CD4-positive, CD25-positive, alpha-beta regulatory T cell (primary cell): ENCODE results near the gene CMTM7. TPM values are rescaled to one million over a fixed set of nuclear protein-coding genes. Genes with fewer than 3 reads are reported as not detected.

Experiments used
- ATAC-seq, 2 donors: fragments of 150-1000 bp; cut with Tn5 transposase; one replicate each; pipeline ENCODE4 v1.10.0; 2021; ENCODE audit warnings: low read depth in 2 of 2, moderate number of reproducible peaks in 2 of 2, moderate library complexity in 1 of 2
- DNase-seq, 3 donors: peaks; one replicate each; pipeline versions ENCODE4 v3.0.0 to v3.0.0-alpha.2; 2012 to 2022; ENCODE audit warnings: mixed read lengths in 1 of 3
- H3K27ac ChIP-seq: one replicate; pipeline ENCODE4 v1.7.0; 2013; ENCODE audit warnings: mild to moderate bottlenecking, low read length; ENCODE audit not compliant: insufficient read depth, poor library complexity, severe bottlenecking
- H3K27me3 ChIP-seq: one replicate; pipeline ENCODE4 v1.7.0; 2013; ENCODE audit warnings: low read length; ENCODE audit not compliant: control insufficient read depth, insufficient read depth
- H3K36me3 ChIP-seq: one replicate; pipeline ENCODE4 v1.7.0; 2013; ENCODE audit warnings: mild to moderate bottlenecking, low read length, moderate library complexity; ENCODE audit not compliant: control insufficient read depth, insufficient read depth
- H3K4me1 ChIP-seq: 2 replicates; pipeline ENCODE4 v1.7.0; 2013; ENCODE audit warnings: mild to moderate bottlenecking, low read length; ENCODE audit not compliant: insufficient read depth, control insufficient read depth, poor library complexity, severe bottlenecking
- H3K4me3 ChIP-seq: one replicate; pipeline ENCODE4 v1.7.0; 2013; ENCODE audit warnings: low read depth, mild to moderate bottlenecking, low read length, moderate library complexity
- H3K9me3 ChIP-seq, 2 experiments: 1 replicate in 1 of 2; 2 replicates in 1 of 2; pipeline ENCODE4 v1.7.0; 2013; ENCODE audit warnings: low read length in 2 of 2, mild to moderate bottlenecking in 1 of 2, moderate library complexity in 1 of 2; ENCODE audit not compliant: control insufficient read depth in 2 of 2
- H3K27ac Mint-ChIP-seq, 3 donors: one replicate each; pipeline ENCODE4 v1.8.0; 2020 to 2022; ENCODE audit warnings: mild to moderate bottlenecking in 3 of 3, mixed read lengths in 3 of 3, moderate library complexity in 2 of 3
- H3K27me3 Mint-ChIP-seq: one replicate; pipeline ENCODE4 v1.8.0; 2022; ENCODE audit warnings: mild to moderate bottlenecking, mixed read lengths
- H3K36me3 Mint-ChIP-seq: one replicate; pipeline ENCODE4 v1.8.0; 2020; ENCODE audit warnings: mixed read lengths
- H3K4me1 Mint-ChIP-seq, 4 donors: one replicate each; pipeline ENCODE4 v1.8.0; 2020 to 2022; ENCODE audit warnings: mixed read lengths in 4 of 4, mild to moderate bottlenecking in 1 of 4
- H3K4me3 Mint-ChIP-seq, 4 donors: one replicate each; pipeline ENCODE4 v1.8.0; 2020 to 2022; ENCODE audit warnings: mild to moderate bottlenecking in 4 of 4, mixed read lengths in 4 of 4, moderate library complexity in 3 of 4
- H3K9me3 Mint-ChIP-seq, 7 donors: one replicate each; pipeline ENCODE4 v1.8.0; 2020 to 2022; ENCODE audit warnings: mixed read lengths in 7 of 7, mild to moderate bottlenecking in 3 of 7, moderate library complexity in 2 of 7
- polyA plus RNA-seq, 4 donors: library from polyadenylated mRNA; unstranded; fragments of 300-500 nt; fragmentation: Illumina TruSeq; gene quantifications; one replicate each; pipeline ENCODE4 v1.2.3, GENCODE V29; 2021
- total RNA-seq: library from RNA; stranded (reverse); gene quantifications from one replicate; pipeline ENCODE4 v1.2.3, GENCODE V29; 2022

The CMTM7 gene
- total and polyA plus RNA-seq, 5 donors from 2014 or later: 77.3 to 231 (median 144) TPM

DNA sequence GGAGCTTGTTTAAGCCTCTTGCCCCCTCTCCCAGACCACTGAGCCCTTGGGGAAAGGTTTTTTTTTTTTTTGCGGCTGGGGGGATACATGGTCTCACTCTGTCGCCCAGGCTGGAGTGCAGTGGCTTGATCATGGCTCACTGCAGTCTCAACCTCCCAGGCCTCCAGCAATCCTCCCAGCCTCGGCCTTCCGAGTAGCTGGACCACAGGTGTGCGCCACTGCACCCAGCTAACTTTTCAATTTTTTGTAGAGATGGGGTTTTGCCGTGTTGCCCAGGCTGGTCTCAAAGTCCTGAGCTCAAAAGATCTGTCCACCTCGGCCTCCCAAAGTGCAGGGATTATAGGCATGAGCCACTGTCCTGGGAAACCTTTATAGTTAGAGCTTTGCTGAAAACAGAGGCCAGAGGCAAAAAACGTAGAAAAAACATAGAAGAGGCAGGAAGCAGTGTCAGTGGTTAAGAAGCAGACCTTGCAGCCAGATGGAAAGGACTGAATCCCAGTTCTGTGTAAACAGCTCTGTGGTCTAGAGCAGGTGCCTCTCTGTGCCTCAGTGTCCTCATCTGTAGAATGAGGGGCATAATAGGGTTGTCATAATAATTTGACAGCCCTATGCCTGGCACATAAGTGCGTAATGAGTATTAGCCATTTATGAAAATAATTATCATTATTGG, 33.1 kb downstream of the CMTM7 start:
- no peak for ATAC-seq
- Mint-ChIP-seq H3K27me3 (no peaks in the 10 kb centered on the region), H3K9me3 (no peaks in the 10 kb centered on the region), H3K4me3 (peak overlapping the region; percentile 66 to 90 (median 78)), H3K27ac (peak overlapping the region; percentile 95 to 99 (median 97)), H3K4me1 (peaks cover 20 to 96% (median 79%) of the 10 kb centered on the region in 4 donors), H3K36me3 (peaks cover 5% of the 10 kb centered on the region)
- DNase-seq: peak in 1 of 3 donors; percentile 37
- H3K4me1 ChIP-seq: peaks cover 95% of the 10 kb centered on the region
- peak overlapping the region; percentile 71 for H3K4me3 ChIP-seq
- H3K27ac ChIP-seq: peak overlapping the region; percentile 84
- H3K9me3 ChIP-seq: no peaks in the 10 kb centered on the region
- no peaks in the 10 kb centered on the region for H3K36me3 ChIP-seq
- no peaks in the 10 kb centered on the region for H3K27me3 ChIP-seq

DNA sequence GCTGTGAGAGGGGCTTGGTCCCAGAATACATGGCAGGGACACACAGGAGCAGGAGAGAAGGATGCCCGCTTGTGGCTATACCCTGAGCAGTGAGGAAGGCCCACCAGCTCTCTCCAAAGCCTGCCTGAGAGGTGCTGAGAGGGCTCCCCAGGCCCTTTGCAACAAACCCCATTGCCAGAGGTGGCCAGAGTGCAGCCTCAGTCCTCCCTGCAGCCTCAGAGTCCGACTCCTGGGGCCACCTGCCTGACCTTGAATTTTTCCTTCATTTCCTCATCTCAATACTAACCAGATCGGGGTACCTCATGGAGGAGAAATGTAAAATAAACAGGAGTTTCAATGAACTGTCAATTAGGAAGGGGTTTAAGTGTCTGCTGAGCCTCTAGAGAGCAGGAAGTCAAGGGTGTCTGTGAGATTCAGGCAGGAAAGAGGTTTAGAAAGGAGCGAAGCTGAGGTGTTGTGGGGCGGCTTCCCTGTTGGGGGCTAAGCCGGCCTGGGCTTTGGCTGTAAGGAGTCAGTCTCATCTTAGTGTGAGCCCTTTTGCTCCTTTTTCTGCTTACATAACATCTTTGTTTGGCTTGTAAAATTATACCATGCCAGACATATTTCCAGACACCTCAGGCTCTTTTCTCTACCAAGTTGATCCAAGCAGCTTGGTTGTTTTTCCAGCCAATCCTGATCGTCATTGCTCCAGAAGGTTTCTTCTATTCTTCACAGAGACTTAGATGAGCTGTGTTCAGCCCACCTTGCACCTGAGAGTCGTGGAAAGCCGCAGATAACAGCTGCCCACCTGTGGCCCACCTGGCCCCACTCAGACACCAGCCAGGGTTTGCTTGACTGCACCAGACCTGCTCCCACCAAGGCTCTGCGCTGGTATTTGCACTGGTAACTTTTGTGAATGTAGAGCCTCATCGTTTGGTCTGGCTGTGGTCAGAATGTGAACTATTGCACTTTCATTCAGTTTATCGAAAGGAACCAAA, 36.7 kb downstream of the CMTM7 start:
- H3K27me3 ChIP-seq: no peaks in the 10 kb centered on the region
- ATAC-seq (peak; percentile 52 to 54), DNase-seq (peak in 2 of 3 donors; percentile 49 to 77)
- peak overlapping the region; percentile 75 for H3K4me3 ChIP-seq
- H3K36me3 ChIP-seq: no peaks in the 10 kb centered on the region
- peak overlapping the region; percentile 93 for H3K27ac ChIP-seq
- Mint-ChIP-seq H3K27me3 (no peaks in the 10 kb centered on the region), H3K36me3 (no peaks in the 10 kb centered on the region), H3K4me3 (peak overlapping the region; percentile 82 to 92 (median 82)), H3K27ac (peak overlapping the region; percentile 95 to 98 (median 98)), H3K9me3 (peaks cover 0 to 2% (median 0%) of the 10 kb centered on the region in 7 donors), H3K4me1 (peaks cover 28 to 96% (median 82%) of the 10 kb centered on the region in 4 donors)
- H3K4me1 ChIP-seq: peaks cover 95% of the 10 kb centered on the region
- H3K9me3 ChIP-seq: no peaks in the 10 kb centered on the region

GRCh38 chr3:32430900-32431299, 39.2 kb downstream of the CMTM7 start:
- DNase-seq (peak in 1 of 3 donors; percentile 30), ATAC-seq (no peak)
- H3K4me1 Mint-ChIP-seq: peaks cover 30 to 92% (median 73%) of the 10 kb centered on the region in 4 donors
- H3K9me3 ChIP-seq: no peaks in the 10 kb centered on the region
- H3K36me3 Mint-ChIP-seq: no peaks in the 10 kb centered on the region
- H3K36me3 ChIP-seq: no peaks in the 10 kb centered on the region
- peaks cover 0 to 2% (median 0%) of the 10 kb centered on the region in 7 donors for H3K9me3 Mint-ChIP-seq
- H3K27me3 Mint-ChIP-seq: no peaks in the 10 kb centered on the region
- H3K27ac ChIP-seq: peak overlapping the region; percentile 93
- H3K4me3 ChIP-seq: peak overlapping the region; percentile 62
- peak overlapping the region; percentile 12 to 83 (median 56) for H3K4me3 Mint-ChIP-seq
- H3K27me3 ChIP-seq: no peaks in the 10 kb centered on the region
- H3K27ac Mint-ChIP-seq: peak overlapping the region; percentile 98 to 99 (median 98)
- peaks cover 86% of the 10 kb centered on the region for H3K4me1 ChIP-seq

DNA sequence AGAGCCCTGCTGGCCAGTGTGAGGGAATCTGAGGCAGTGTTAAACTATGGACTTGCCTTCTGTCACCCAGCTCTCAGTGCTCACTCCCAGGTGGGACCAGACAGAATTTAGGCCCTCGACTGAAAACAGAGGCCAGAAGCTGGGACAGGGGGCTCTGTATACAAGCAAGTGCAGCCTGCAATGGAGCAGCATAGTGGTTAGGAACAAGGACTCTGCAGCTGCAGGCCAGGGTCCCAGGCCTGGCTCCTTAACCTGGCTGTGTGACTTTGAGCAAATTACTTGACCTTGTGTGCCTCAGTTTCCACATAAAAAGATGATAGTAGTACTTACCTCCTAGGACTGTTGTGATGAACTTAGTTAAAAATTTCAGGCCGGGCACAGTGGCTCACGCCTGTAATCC, 39.8 kb downstream of the CMTM7 start:
- H3K4me3 ChIP-seq: peak overlapping the region; percentile 62

GRCh38 chr3:32432045-32432710, 40.5 kb downstream of the CMTM7 start:
- Histone ChIP-seq H3K9me3 (no peaks in the 10 kb centered on the region), H3K27ac (peak overlapping the region; percentile 93), H3K27me3 (no peaks in the 10 kb centered on the region), H3K4me3 (peak overlapping the region; percentile 79), H3K4me1 (peaks cover 85% of the 10 kb centered on the region), H3K36me3 (no peaks in the 10 kb centered on the region)
- H3K9me3 Mint-ChIP-seq: peaks cover 0 to 2% (median 0%) of the 10 kb centered on the region in 7 donors
- no peaks in the 10 kb centered on the region for H3K27me3 Mint-ChIP-seq
- peak in 1 of 3 donors; percentile 51 for DNase-seq
- ATAC-seq: peak in 1 of 2 donors; percentile 7
- peak overlapping the region; percentile 98 to 99 (median 98) for H3K27ac Mint-ChIP-seq
- H3K4me3 Mint-ChIP-seq: peak overlapping the region; percentile 79 to 85 (median 81)
- H3K36me3 Mint-ChIP-seq: no peaks in the 10 kb centered on the region
- peaks cover 35 to 93% (median 75%) of the 10 kb centered on the region in 4 donors for H3K4me1 Mint-ChIP-seq

More for the DNA sequence above, 39.8 kb downstream of the CMTM7 start:
- H3K4me3 Mint-ChIP-seq: peak overlapping the region; percentile 44 to 83 (median 56)
- Histone ChIP-seq H3K27me3 (no peaks in the 10 kb centered on the region), H3K27ac (peak overlapping the region; percentile 93), H3K36me3 (no peaks in the 10 kb centered on the region), H3K4me1 (peaks cover 87% of the 10 kb centered on the region), H3K9me3 (no peaks in the 10 kb centered on the region)
- no peaks in the 10 kb centered on the region for H3K36me3 Mint-ChIP-seq
- peak overlapping the region; percentile 98 to 99 (median 98) for H3K27ac Mint-ChIP-seq
- no peak for DNase-seq
- H3K9me3 Mint-ChIP-seq: peaks cover 0 to 2% (median 0%) of the 10 kb centered on the region in 7 donors
- H3K4me1 Mint-ChIP-seq: peaks cover 35 to 93% (median 78%) of the 10 kb centered on the region in 4 donors
- H3K27me3 Mint-ChIP-seq: no peaks in the 10 kb centered on the region
- no peak for ATAC-seq

- Mint-ChIP-seq H3K27me3 (no peaks in the 10 kb centered on the region), H3K4me1 (peaks cover 31 to 92% (median 71%) of the 10 kb centered on the region in 4 donors), H3K4me3 (peak overlapping the region; percentile 79 to 85 (median 81)), H3K27ac (peak overlapping the region; percentile 98 to 99 (median 98)), H3K36me3 (no peaks in the 10 kb centered on the region), H3K9me3 (peaks cover 0 to 2% (median 0%) of the 10 kb centered on the region in 7 donors)
- H3K4me1 ChIP-seq: peaks cover 82% of the 10 kb centered on the region
- peak overlapping the region; percentile 79 for H3K4me3 ChIP-seq
- ATAC-seq (peak; percentile 58 to 62), DNase-seq (peak in 2 of 3 donors; percentile 75 to 88)
- H3K9me3 ChIP-seq: no peaks in the 10 kb centered on the region
- H3K36me3 ChIP-seq: no peaks in the 10 kb centered on the region
- H3K27me3 ChIP-seq: no peaks in the 10 kb centered on the region
- peak overlapping the region; percentile 93 for H3K27ac ChIP-seq
These were observed 41.3 kb downstream of the CMTM7 start for GRCh38 chr3:32432711-32433530.
